HG03139 (cell line): Measurements from ENCODE around the gene PRICKLE3.

Experiments used
- ATAC-seq: cut with Tn5 transposase; IDR thresholded peaks from one replicate; pipeline ENCODE4 v1.9.1; 2021; ENCODE audit not compliant: unreplicated experiment

PRICKLE3 gene

GRCh38 chrX:49186125-49187027, at the start of gene PRICKLE3:
PRICKLE3 (minus strand) TSS chrX:49186373; CDS start chrX:49186297, 76 bp downstream.
- no peak for ATAC-seq

GRCh38 chrX:49233887-49234555, 47.8 kb upstream of the PRICKLE3 start:
- ATAC-seq, result no peak

GRCh38 chrX:49233176-49233575, 47.0 kb upstream of the PRICKLE3 start, which contains the start of gene CACNA1F:
CACNA1F (minus strand) TSS chrX:49233340; CDS start chrX:49233309, 31 bp downstream.
- ATAC-seq, result no peak

GRCh38 chrX:49232525-49232924, 46.4 kb upstream of the PRICKLE3 start:
- no peak for ATAC-seq

GRCh38 chrX:49231333-49232000, 45.3 kb upstream of the PRICKLE3 start:
- ATAC-seq, result no peak

GRCh38 chrX:49230500-49231232, 44.5 kb upstream of the PRICKLE3 start:
- peak; percentile 48 for ATAC-seq

- no peak for ATAC-seq
These were observed 42.0 kb upstream of the PRICKLE3 start for GRCh38 chrX:49228185-49228584.

GRCh38 chrX:49227726-49228125, 41.6 kb upstream of the PRICKLE3 start:
- no peak for ATAC-seq

GRCh38 chrX:49226946-49227345, 40.8 kb upstream of the PRICKLE3 start:
- ATAC-seq, result no peak

- no peak for ATAC-seq
These were observed 39.7 kb upstream of the PRICKLE3 start for GRCh38 chrX:49225858-49226257.

- ATAC-seq, result no peak
These were observed 35.7 kb upstream of the PRICKLE3 start for GRCh38 chrX:49221868-49222267.

- ATAC-seq, result no peak
These were observed 33.9 kb upstream of the PRICKLE3 start for GRCh38 chrX:49220100-49220499.

GRCh38 chrX:49214996-49215526, 28.9 kb upstream of the PRICKLE3 start:
- no peak for ATAC-seq

- ATAC-seq, result no peak
These were observed 28.2 kb upstream of the PRICKLE3 start for GRCh38 chrX:49214416-49214815.

- ATAC-seq, result no peak
These were observed 26.7 kb upstream of the PRICKLE3 start for GRCh38 chrX:49212861-49213260.

- no peak for ATAC-seq
These were observed 26.0 kb upstream of the PRICKLE3 start for GRCh38 chrX:49212209-49212608.

- no peak for ATAC-seq
These were observed 24.9 kb upstream of the PRICKLE3 start for GRCh38 chrX:49211074-49211473.

GRCh38 chrX:49210406-49210805, 24.2 kb upstream of the PRICKLE3 start:
- ATAC-seq, result no peak

GRCh38 chrX:49209434-49210251, 23.5 kb upstream of the PRICKLE3 start:
- ATAC-seq, result no peak

GRCh38 chrX:49208399-49208798, 22.2 kb upstream of the PRICKLE3 start:
- ATAC-seq, result no peak
